Panc1 (cell line): Measurements from ENCODE around the gene NR2C1. TPM values are rescaled to one million over a fixed set of nuclear protein-coding genes. Genes with fewer than 3 reads are reported as not detected.

Source experiments
- ATAC-seq: fragments of 200-7000 bp; cut with Tn5 transposase; 2 replicates; pipeline ENCODE4 v1.9.1; 2020; ENCODE audit warnings: mild to moderate bottlenecking, moderate library complexity
- BruUV-seq: library from RNA; stranded (reverse); fragments of 400-500 nt; replicated peaks from 2 replicates; lab custom pipeline; 2021; lab: Mats Ljungman, UMichigan
- CTCF ChIA-PET: fragments of 300-600 bp; sonication (Branson Sonifier 250); formaldehyde crosslinking; loops from one replicate; lab custom pipeline; 2022; ENCODE audit warnings: antibody characterized with exemption; lab: Charles Lee
- POLR2A ChIA-PET: fragments of 300-600 bp; sonication (Branson Sonifier 250); formaldehyde crosslinking; loops from one replicate; lab custom pipeline; 2022; ENCODE audit warnings: antibody characterized with exemption; lab: Charles Lee
- DNase-seq: peaks from one replicate; pipeline ENCODE4 v3.0.0-alpha.2; 2010; ENCODE audit warnings: low read depth, low spot score
- H3K27ac ChIP-seq: 2 replicates; pipeline ENCODE4 v1.5.1; 2011; ENCODE audit warnings: mild to moderate bottlenecking, low read length, inconsistent platforms
- H3K27me3 ChIP-seq: fragments of 200-500 bp; sonication (Bioruptor generic); 2 replicates; pipeline ENCODE4 v1.6.0; 2014; ENCODE audit warnings: low read length, inconsistent platforms; ENCODE audit not compliant: control insufficient read depth, insufficient read depth
- H3K36me3 ChIP-seq: fragments of 200-500 bp; sonication (Bioruptor generic); 2 replicates; pipeline ENCODE4 v1.5.1; 2014; ENCODE audit warnings: inconsistent platforms, mild to moderate bottlenecking, low read length, moderate library complexity; ENCODE audit not compliant: control insufficient read depth, insufficient read depth
- H3K4me1 ChIP-seq: 2 replicates; pipeline ENCODE4 v1.5.1; 2011; ENCODE audit warnings: inconsistent platforms, mild to moderate bottlenecking, low read length, moderate library complexity; ENCODE audit not compliant: control insufficient read depth, insufficient read depth
- H3K4me3 ChIP-seq, 2 experiments: 2 replicates each; pipeline ENCODE4 v1.5.1; 2011 to 2012; ENCODE audit warnings: low read depth in 2 of 2, low read length in 2 of 2, mild to moderate bottlenecking in 2 of 2, inconsistent platforms in 1 of 2, moderate library complexity in 1 of 2
- H3K9me3 ChIP-seq: fragments of 200-500 bp; sonication (Bioruptor generic); 2 replicates; pipeline ENCODE4 v1.5.1; 2014; ENCODE audit warnings: low read depth, mild to moderate bottlenecking, inconsistent platforms, low read length, moderate library complexity; ENCODE audit not compliant: control insufficient read depth, insufficient read depth
- POLR2AphosphoS5 ChIP-seq: IDR thresholded peaks from 2 replicates; pipeline ENCODE4 v1.6.1; 2012; ENCODE audit warnings: mild to moderate bottlenecking, low read depth, low read length, moderate library complexity
- SIN3A ChIP-seq: IDR thresholded peaks from 2 replicates; pipeline ENCODE4 v1.6.1; 2012; ENCODE audit warnings: low read depth, mild to moderate bottlenecking, low read length, moderate library complexity, borderline replicate concordance; ENCODE audit not compliant: insufficient read depth
- TCF7L2 ChIP-seq: IDR thresholded peaks from 2 replicates; pipeline ENCODE4 v1.6.1; 2011; ENCODE audit warnings: mild to moderate bottlenecking, low read depth, low read length, inconsistent platforms
- in situ Hi-C: cut with HindIII; loops from 2 replicates; pipeline ENCODE4 v1.10.0; 2016; ENCODE audit warnings: low sequenced_read_pairs, low pct_unique_long_range_greater_than_20kb
- intact Hi-C: fragments of 100-400 bp; cut with micrococcal nuclease; formaldehyde crosslinking; loops from one replicate; pipeline ENCODE4 v1.10.0; 2022; ENCODE audit not compliant: unreplicated experiment
- total RNA-seq: library from RNA; stranded (reverse); gene quantifications from one replicate; pipeline ENCODE4 v1.2.1, GENCODE V29; 2021; ENCODE audit not compliant: unreplicated experiment
- TF ChIP-seq, protein P1 (sequence below), 2 experiments: IDR thresholded peaks; 2 replicates each; pipeline ENCODE4 v1.6.1; 2011 to 2012; ENCODE audit warnings: low read depth in 2 of 2, control low read depth in 1 of 2, low read length in 1 of 2, mild to moderate bottlenecking in 1 of 2, moderate library complexity in 1 of 2; ENCODE audit not compliant: insufficient read depth in 1 of 2

Gene NR2C1
- total RNA-seq, 1 experiment from 2014 or later: 84.6 TPM

DNA sequence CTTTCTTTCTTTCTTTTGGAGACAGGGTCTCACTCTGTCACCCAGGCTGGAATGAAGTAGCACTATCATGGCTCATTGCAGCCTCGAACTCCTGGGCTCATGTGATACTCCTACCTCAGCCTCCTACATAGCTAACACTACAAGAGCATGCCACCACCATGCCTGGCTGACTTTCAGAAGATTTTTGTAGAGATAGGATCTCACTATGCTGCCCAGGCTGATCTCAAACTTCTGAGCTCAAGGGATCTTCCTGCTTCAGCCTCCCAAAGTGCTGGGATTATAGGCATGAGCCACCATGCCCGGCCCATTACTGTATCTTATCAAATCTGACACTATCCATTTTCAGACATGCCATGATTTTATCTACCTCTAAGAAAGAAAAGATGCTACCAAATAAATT is 101.5 kb downstream of the NR2C1 start:
- Histone ChIP-seq H3K9me3 (no peaks in the 10 kb centered on the region), H3K27me3 (no peaks in the 10 kb centered on the region), H3K36me3 (no peaks in the 10 kb centered on the region), H3K4me3 (no peak overlapping the region), H3K27ac (no peak overlapping the region), H3K4me1 (no peaks in the 10 kb centered on the region)
- ChIA-PET CTCF (no interaction called here), POLR2A (no interaction called here)
- intact Hi-C loops (no loop called here), in situ Hi-C loops (no loop called here)
- BruUV-seq: no TSS peak
- no peak for DNase-seq
- TF ChIP-seq SIN3A (no peak), TCF7L2 (no peak)
- no peak for ATAC-seq

- TF ChIP-seq POLR2AphosphoS5: no peak
- TF ChIP-seq TCF7L2: no peak
- TF ChIP-seq, protein P1, sequence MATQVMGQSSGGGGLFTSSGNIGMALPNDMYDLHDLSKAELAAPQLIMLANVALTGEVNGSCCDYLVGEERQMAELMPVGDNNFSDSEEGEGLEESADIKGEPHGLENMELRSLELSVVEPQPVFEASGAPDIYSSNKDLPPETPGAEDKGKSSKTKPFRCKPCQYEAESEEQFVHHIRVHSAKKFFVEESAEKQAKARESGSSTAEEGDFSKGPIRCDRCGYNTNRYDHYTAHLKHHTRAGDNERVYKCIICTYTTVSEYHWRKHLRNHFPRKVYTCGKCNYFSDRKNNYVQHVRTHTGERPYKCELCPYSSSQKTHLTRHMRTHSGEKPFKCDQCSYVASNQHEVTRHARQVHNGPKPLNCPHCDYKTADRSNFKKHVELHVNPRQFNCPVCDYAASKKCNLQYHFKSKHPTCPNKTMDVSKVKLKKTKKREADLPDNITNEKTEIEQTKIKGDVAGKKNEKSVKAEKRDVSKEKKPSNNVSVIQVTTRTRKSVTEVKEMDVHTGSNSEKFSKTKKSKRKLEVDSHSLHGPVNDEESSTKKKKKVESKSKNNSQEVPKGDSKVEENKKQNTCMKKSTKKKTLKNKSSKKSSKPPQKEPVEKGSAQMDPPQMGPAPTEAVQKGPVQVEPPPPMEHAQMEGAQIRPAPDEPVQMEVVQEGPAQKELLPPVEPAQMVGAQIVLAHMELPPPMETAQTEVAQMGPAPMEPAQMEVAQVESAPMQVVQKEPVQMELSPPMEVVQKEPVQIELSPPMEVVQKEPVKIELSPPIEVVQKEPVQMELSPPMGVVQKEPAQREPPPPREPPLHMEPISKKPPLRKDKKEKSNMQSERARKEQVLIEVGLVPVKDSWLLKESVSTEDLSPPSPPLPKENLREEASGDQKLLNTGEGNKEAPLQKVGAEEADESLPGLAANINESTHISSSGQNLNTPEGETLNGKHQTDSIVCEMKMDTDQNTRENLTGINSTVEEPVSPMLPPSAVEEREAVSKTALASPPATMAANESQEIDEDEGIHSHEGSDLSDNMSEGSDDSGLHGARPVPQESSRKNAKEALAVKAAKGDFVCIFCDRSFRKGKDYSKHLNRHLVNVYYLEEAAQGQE (IDR thresholded peaks at IDR 0.05; ENCODE audit: insufficient read depth in 1 of 2, low read depth in 2 of 2, low read length in 1 of 2): no peak
- no peak for TF ChIP-seq SIN3A
- intact Hi-C loops: no loop called here
These were observed 102.9 kb downstream of the NR2C1 start for GRCh38 chr12:94970560-94970959.

More at GRCh38 chr12:94970560-94970959, 102.9 kb downstream of the NR2C1 start:
- ATAC-seq (no peak), DNase-seq (no peak)
- ChIA-PET POLR2A (interaction anchor here (0.6 kb wide), 1 partner anchor 337 kb away, joined by 4 read pairs; no protein-coding TSS in a partner anchor), CTCF (no interaction called here)
- Histone ChIP-seq H3K36me3 (no peaks in the 10 kb centered on the region), H3K4me3 (no peak overlapping the region), H3K4me1 (no peaks in the 10 kb centered on the region), H3K9me3 (no peaks in the 10 kb centered on the region), H3K27ac (no peak overlapping the region), H3K27me3 (no peaks in the 10 kb centered on the region)
- BruUV-seq: no TSS peak
- in situ Hi-C loops: no loop called here

Other genes starting within 250 kb of the NR2C1 start
- 108 TPM for gene NDUFA12, start 69.9 kb downstream of the NR2C1 start, total RNA-seq
- gene FGD6, start 143.8 kb upstream of the NR2C1 start, total RNA-seq: 28.3 TPM
- 70.6 TPM for gene VEZT, start 144.2 kb upstream of the NR2C1 start, total RNA-seq